Neural crest cell (in vitro differentiated cells): ENCODE measurements around the gene ATP9A. TPM values are rescaled to one million over a fixed set of nuclear protein-coding genes. Genes with fewer than 3 reads are reported as not detected.
A peak's percentile ranks its signal among the peaks of the same experiment; 100 is the strongest.

ENCODE experiments used
- DNase-seq: peaks from one replicate; pipeline ENCODE4 v3.0.0; 2021; ENCODE audit warnings: low read depth, mixed read lengths, low spot score
- H3K27ac Mint-ChIP-seq: one replicate; pipeline ENCODE4 v1.8.0; 2021; ENCODE audit warnings: mild to moderate bottlenecking, mixed read lengths; ENCODE audit not compliant: unreplicated experiment
- H3K27me3 Mint-ChIP-seq: 2 replicates; pipeline ENCODE4 v1.8.0; 2021; ENCODE audit warnings: low read depth, mild to moderate bottlenecking, mixed read lengths
- H3K36me3 Mint-ChIP-seq: 2 replicates; pipeline ENCODE4 v1.8.0; 2021; ENCODE audit warnings: low read depth, mild to moderate bottlenecking, mixed read lengths
- H3K4me1 Mint-ChIP-seq: 2 replicates; pipeline ENCODE4 v1.8.0; 2021; ENCODE audit warnings: mixed read lengths
- H3K4me3 Mint-ChIP-seq: one replicate; pipeline ENCODE4 v1.8.0; 2021; ENCODE audit warnings: mild to moderate bottlenecking, mixed read lengths
- H3K9me3 Mint-ChIP-seq: 2 replicates; pipeline ENCODE4 v1.8.0; 2021; ENCODE audit warnings: mixed read lengths
- total RNA-seq: library from RNA; stranded (reverse); gene quantifications from 2 replicates; pipeline ENCODE4 v1.2.1, GENCODE V29; 2021
- TF ChIP-seq, protein P1 (sequence below): fragments of 200-600 bp; sonication (generic); conservative IDR thresholded peaks from 2 replicates; pipeline ENCODE4 v1.5.0; 2021; ENCODE audit warnings: antibody characterized with exemption, mild to moderate bottlenecking

The ATP9A gene
- total RNA-seq, 1 donor from 2014 or later = 39.0 TPM

DNA sequence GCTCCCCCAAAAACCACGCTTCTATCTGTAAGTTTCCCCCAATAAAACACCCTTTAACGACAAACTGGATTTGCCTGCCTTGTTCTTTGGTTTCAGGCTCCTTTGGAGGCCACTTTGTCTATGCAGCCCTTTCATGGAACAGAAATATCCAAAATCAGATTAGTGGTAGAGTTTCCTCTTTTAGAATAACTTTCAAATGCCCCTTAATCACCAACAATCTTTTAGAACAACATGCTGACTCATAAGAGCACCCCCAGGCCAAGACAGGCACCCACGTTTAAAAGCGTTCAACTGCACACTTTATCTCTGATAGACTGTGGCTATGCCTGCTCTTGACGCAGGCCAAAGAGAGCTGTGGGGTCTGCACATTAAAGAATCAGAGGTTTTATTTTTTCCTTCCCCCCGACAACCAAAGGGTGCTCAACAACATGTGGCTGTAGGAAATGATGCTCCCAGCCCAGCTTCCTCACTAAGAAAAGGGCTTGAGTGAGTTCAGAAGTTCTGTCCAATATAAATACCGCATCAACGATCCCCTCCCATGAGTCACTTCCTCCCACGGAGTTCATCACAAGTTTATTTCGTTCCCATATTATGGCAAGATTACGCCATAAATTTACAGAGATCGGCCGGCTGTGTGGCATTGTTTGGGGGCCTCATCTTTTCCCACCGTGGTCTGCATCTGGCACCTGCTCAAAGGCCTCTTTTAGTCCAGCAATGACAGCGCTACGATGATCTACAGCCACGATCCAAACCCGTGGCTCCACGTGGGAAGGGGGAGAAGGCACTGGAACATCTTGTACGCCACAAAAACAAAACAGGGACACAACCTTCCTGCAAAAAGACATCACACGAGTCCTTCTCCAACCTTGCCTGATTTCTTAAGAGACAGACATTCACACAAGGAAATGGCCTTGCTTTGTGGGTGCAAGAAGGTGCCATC lies 136.9 kb downstream of the ATP9A start:
- TF ChIP-seq, protein P1, sequence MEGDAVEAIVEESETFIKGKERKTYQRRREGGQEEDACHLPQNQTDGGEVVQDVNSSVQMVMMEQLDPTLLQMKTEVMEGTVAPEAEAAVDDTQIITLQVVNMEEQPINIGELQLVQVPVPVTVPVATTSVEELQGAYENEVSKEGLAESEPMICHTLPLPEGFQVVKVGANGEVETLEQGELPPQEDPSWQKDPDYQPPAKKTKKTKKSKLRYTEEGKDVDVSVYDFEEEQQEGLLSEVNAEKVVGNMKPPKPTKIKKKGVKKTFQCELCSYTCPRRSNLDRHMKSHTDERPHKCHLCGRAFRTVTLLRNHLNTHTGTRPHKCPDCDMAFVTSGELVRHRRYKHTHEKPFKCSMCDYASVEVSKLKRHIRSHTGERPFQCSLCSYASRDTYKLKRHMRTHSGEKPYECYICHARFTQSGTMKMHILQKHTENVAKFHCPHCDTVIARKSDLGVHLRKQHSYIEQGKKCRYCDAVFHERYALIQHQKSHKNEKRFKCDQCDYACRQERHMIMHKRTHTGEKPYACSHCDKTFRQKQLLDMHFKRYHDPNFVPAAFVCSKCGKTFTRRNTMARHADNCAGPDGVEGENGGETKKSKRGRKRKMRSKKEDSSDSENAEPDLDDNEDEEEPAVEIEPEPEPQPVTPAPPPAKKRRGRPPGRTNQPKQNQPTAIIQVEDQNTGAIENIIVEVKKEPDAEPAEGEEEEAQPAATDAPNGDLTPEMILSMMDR = no peak
- H3K27me3 Mint-ChIP-seq = no peaks in the 10 kb centered on the region
- peaks cover 3% of the 10 kb centered on the region for H3K36me3 Mint-ChIP-seq
- DNase-seq = no peak
- peak overlapping the region; percentile 55 for H3K27ac Mint-ChIP-seq
- no peaks in the 10 kb centered on the region for H3K9me3 Mint-ChIP-seq
- H3K4me3 Mint-ChIP-seq = no peak overlapping the region
- peaks cover 11% of the 10 kb centered on the region for H3K4me1 Mint-ChIP-seq

DNA sequence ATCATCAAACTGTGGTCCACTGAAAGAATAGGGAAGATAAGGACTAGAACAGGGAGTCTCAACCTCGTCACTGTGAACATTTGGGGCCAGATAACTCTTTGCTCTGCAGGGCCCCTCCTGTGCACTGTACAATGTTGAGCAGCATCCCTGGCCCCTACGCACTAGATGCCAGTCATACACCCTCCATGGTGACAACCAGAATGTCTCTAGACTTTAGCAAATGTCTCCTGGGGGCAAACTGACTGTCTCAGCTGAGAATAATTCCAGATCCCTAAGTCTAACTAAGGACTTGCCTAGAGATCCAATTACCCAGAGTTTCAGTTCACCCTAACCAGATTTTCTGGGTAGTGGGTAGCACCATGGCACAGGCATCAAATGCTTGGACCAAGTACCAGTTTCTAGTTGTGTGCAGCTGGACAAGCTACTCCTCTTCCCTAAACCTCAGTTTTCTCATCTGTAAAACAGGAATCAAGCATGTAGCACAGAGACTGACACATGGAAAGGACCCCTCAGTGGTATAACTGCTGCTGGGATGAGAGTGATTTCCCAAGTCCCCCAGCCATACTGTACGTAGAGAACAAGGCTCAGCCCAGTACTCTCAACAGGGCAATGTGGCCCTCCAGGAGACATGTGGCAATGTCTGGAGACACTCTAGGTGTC lies 138.7 kb downstream of the ATP9A start:
- peak overlapping the region; percentile 20 for H3K27ac Mint-ChIP-seq
- DNase-seq = no peak

GRCh38 chr20:51628533-51629398 lies 139.4 kb downstream of the ATP9A start:
- Mint-ChIP-seq H3K4me1 (peaks cover 15% of the 10 kb centered on the region), H3K36me3 (peaks cover 5% of the 10 kb centered on the region), H3K27me3 (no peaks in the 10 kb centered on the region), H3K27ac (no peak overlapping the region), H3K9me3 (no peaks in the 10 kb centered on the region), H3K4me3 (no peak overlapping the region)
- DNase-seq = no peak
- TF ChIP-seq, protein P1 = no peak

More for the DNA sequence above, 138.7 kb downstream of the ATP9A start:
- Mint-ChIP-seq H3K27me3 (no peaks in the 10 kb centered on the region), H3K4me3 (no peak overlapping the region), H3K36me3 (peaks cover 3% of the 10 kb centered on the region), H3K4me1 (peaks cover 12% of the 10 kb centered on the region), H3K9me3 (no peaks in the 10 kb centered on the region)
- TF ChIP-seq, protein P1 = no peak

- Mint-ChIP-seq H3K27me3 (no peaks in the 10 kb centered on the region), H3K4me1 (peaks cover 15% of the 10 kb centered on the region), H3K36me3 (peaks cover 5% of the 10 kb centered on the region), H3K4me3 (no peak overlapping the region), H3K9me3 (no peaks in the 10 kb centered on the region), H3K27ac (no peak overlapping the region)
- TF ChIP-seq, protein P1 = no peak
- DNase-seq = no peak
Measured at GRCh38 chr20:51627586-51627985, 140.6 kb downstream of the ATP9A start.

DNA sequence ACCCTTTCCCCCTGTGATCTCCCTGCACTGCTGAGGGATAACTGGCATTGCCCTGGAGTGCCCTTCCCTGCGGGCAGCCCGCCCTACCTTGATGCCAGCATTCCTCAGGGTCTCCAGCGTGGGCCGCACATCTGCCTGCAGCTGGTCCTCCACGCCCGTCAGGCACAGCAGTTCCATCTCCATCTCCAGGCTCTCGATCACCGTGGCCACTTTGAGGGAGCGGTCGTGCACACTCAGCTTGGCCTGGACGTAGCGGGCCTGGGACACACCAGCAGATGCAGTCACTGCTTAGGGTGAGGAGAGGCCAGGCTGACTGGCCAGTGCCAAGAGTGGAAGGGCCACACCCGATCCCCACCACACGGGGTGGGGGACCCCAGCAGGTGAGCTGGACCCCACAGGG lies 143.1 kb downstream of the ATP9A start:
- Mint-ChIP-seq H3K9me3 (no peaks in the 10 kb centered on the region), H3K4me1 (peaks cover 15% of the 10 kb centered on the region), H3K36me3 (peaks cover 5% of the 10 kb centered on the region), H3K4me3 (no peak overlapping the region), H3K27me3 (no peaks in the 10 kb centered on the region), H3K27ac (no peak overlapping the region)
- no peak for DNase-seq
- TF ChIP-seq, protein P1 = no peak
